ENCODE results near the gene MARK3. TPM values are rescaled to one million over a fixed set of nuclear protein-coding genes. Genes with fewer than 3 reads are reported as not detected.

Gene MARK3
- total RNA-seq: 142 TPM

GRCh38 chr14:103385152-103385928 lies at the start of gene MARK3:
MARK3 (plus strand) TSS chr14:103385415; CDS start chr14:103386030, 615 bp downstream.

DNA sequence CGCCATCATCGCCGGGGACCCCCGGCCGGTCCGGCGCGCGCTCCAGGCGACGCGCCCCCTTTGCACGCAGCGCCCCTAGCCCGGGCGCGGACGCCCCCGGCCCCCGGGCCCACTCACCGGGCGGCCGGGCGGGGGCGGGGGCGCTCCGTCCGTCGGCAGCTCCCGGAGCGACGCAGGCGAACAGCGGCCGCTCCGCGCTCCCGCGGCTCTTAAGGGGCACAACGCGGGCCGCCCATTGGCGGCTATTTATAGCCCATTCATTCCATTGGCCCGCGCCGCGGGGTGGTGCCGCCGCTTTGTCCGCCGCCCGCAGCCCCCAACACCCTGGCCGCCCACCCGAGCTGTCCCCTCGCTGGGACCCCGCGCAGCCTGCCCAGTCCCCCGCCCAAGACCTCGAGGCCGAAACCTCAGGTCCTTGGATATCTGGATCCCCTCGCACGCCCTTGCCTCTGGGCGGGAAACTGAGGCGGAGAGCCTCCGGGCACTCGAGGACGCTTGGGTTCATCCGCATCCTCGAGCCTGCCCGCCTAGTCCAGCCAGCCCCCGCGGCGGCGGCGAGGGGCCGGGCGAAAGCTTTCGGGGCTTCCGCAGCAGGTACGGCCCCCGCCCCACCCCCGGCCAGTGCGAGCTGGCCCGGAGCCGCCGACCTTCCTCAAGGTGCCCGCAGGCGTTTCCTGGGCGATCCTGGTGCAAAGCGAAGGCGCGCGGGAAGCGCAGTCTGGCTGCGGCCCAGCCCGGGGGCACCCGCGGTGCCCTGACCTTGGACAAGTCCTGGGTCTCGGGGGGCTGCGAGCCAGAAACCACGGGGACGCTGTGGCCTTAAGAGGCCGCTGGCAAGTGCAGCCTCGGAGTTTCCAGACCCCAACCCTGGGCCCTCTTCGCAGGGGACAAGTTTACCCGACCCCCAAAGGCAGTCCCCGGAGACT lies 137.7 kb downstream of the MARK3 start, which contains the start of gene CKB:
Gene CKB, minus strand, starts transcription at position 182 of the 926 bp plus-strand sequence. CDS start 337 bp downstream, outside the sequence.

DNA sequence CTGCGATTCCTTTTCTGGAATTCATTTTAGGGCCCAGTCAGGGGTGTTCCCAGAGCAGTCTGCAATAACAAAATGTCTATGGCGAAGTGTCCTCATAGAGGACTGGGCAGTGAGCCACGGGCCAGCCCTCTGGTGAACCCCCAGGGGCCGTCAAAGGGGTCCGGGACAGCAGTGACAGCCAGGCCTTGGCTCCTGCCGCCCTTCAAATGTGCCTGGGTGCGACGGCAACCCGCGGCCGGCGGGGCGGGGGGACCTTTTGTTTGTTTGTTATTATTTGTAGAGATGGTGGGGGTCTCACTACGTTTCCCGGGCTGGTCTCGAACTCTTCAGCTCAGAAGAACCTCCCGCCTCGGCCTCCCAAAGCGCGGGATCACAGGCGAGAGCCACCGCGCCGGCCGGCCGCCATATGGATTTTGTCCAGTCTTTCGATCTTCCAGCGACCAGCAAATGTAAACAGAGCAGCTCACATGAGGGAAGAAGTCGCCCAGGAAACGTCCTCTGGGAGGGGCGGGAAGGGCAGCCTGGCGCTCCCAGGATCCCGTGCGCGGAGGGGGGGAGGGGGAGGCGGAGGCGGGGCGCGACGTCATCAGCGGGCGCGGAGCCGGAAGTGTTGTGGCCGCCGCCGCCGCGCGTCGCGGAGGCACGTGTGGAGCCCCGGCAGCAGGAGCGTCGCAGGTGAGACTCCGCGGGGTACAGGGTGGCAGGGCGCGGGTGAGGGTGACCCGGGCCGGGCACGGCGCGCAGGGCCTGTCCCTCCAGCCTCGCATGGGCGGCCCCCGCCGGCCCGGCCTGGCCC lies 143.6 kb downstream of the MARK3 start, which contains the start of gene TRMT61A:
Gene TRMT61A, plus strand, starts transcription at position 610 of the 796 bp plus-strand sequence. CDS start 783 bp downstream, outside the sequence.

Small RNAs within 50 kb of the gene (small RNA-seq; reads per million reads assigned to genes)
- gene RNU7-160P (not detected), gene SNORA28 (20.0 reads per million, percentile 95 among the genes with 10 or more reads in this experiment)

Other genes starting within 250 kb of the MARK3 start
- gene EIF5, start 51.2 kb upstream of the MARK3 start, total RNA-seq: 152 TPM
- 328 TPM for gene CKB, start 137.4 kb downstream of the MARK3 start, total RNA-seq
- 6.9 TPM for gene TRMT61A, start 143.8 kb downstream of the MARK3 start, total RNA-seq
- 44.8 TPM for gene BAG5, start 177.2 kb downstream of the MARK3 start, total RNA-seq
- 48.2 TPM for gene COA8, start 177.5 kb downstream of the MARK3 start, total RNA-seq
- gene KLC1, start 243.8 kb downstream of the MARK3 start, total RNA-seq: 465 TPM